A673 (cell line): ENCODE data around the gene PPP2R3B. TPM values are rescaled to one million over a fixed set of nuclear protein-coding genes. Genes with fewer than 3 reads are reported as not detected.

Source experiments
- BruUV-seq: library from RNA; stranded (reverse); fragments of 400-500 nt; replicated peaks from 2 replicates; lab custom pipeline; 2021; lab: Mats Ljungman, UMichigan
- CTCF ChIA-PET: fragments of 300-600 bp; sonication (Branson Sonifier 250); formaldehyde crosslinking; loops from one replicate; lab custom pipeline; 2022; ENCODE audit warnings: antibody characterized with exemption; lab: Charles Lee
- POLR2A ChIA-PET: fragments of 300-600 bp; sonication (Branson Sonifier 250); formaldehyde crosslinking; loops from one replicate; lab custom pipeline; 2022; ENCODE audit warnings: antibody characterized with exemption; ENCODE audit not compliant: low non-redundant PET; lab: Charles Lee
- DNase-seq: peaks from one replicate; pipeline ENCODE4 v3.0.0-alpha.2; 2015; ENCODE audit warnings: low spot score
- H3K27ac ChIP-seq: fragments of 200-600 bp; sonication (generic); 2 replicates; pipeline ENCODE4 v1.5.1; 2016; ENCODE audit warnings: mixed run types, low read depth, mild to moderate bottlenecking, mixed read lengths, antibody characterized with exemption, low read length; ENCODE audit not compliant: poor library complexity, severe bottlenecking
- H3K27me3 ChIP-seq: fragments of 200-600 bp; sonication (generic); replicated peaks from 2 replicates; pipeline ENCODE4 v1.6.1; 2017; ENCODE audit warnings: mixed run types, low read depth, mild to moderate bottlenecking, mixed read lengths, antibody characterized with exemption, low read length; ENCODE audit not compliant: insufficient read depth, poor library complexity
- H3K36me3 ChIP-seq: fragments of 200-600 bp; sonication (generic); 2 replicates; pipeline ENCODE4 v1.6.1; 2016; ENCODE audit warnings: mixed run types, mild to moderate bottlenecking, mixed read lengths, antibody characterized with exemption, low read length; ENCODE audit not compliant: insufficient read depth, poor library complexity, severe bottlenecking
- H3K4me1 ChIP-seq: fragments of 200-600 bp; sonication (generic); 2 replicates; pipeline ENCODE4 v1.6.1; 2017; ENCODE audit warnings: mixed run types, mild to moderate bottlenecking, mixed read lengths, antibody characterized with exemption, low read length; ENCODE audit not compliant: insufficient read depth, poor library complexity, severe bottlenecking
- H3K4me3 ChIP-seq: fragments of 200-600 bp; sonication (generic); 2 replicates; pipeline ENCODE4 v1.5.1; 2016; ENCODE audit warnings: low read depth, mixed run types, mild to moderate bottlenecking, mixed read lengths, low read length; ENCODE audit not compliant: poor library complexity, severe bottlenecking
- H3K9me3 ChIP-seq: fragments of 200-600 bp; sonication (generic); 2 replicates; pipeline ENCODE4 v1.6.1; 2016; ENCODE audit warnings: mixed run types, low read depth, mild to moderate bottlenecking, mixed read lengths, antibody characterized with exemption, low read length; ENCODE audit not compliant: poor library complexity, severe bottlenecking
- EZH2 ChIP-seq: fragments of 200-600 bp; sonication (generic); IDR thresholded peaks from 2 replicates; pipeline ENCODE4 v1.6.1; 2017; ENCODE audit warnings: borderline replicate concordance, low read depth, mild to moderate bottlenecking, mixed read lengths, antibody characterized with exemption, low read length; ENCODE audit not compliant: poor library complexity, severe bottlenecking
- intact Hi-C: fragments of 100-400 bp; cut with micrococcal nuclease; formaldehyde crosslinking; loops from one replicate; pipeline ENCODE4 v1.10.0; 2022; ENCODE audit not compliant: unreplicated experiment
- total RNA-seq: library from RNA; stranded (reverse); gene quantifications from 2 replicates; pipeline ENCODE4 v1.2.3, GENCODE V29; 2021
- TF ChIP-seq, protein P1 (sequence below): fragments of 300-800, 200-600 bp; sonication (generic); conservative IDR thresholded peaks from 2 replicates; pipeline ENCODE4 v1.5.1; 2017; ENCODE audit warnings: low read depth, mild to moderate bottlenecking, antibody characterized with exemption, low read length, moderate library complexity, mixed read lengths

PPP2R3B gene
- total RNA-seq, 1 experiment from 2014 or later = 43.6 TPM

DNA sequence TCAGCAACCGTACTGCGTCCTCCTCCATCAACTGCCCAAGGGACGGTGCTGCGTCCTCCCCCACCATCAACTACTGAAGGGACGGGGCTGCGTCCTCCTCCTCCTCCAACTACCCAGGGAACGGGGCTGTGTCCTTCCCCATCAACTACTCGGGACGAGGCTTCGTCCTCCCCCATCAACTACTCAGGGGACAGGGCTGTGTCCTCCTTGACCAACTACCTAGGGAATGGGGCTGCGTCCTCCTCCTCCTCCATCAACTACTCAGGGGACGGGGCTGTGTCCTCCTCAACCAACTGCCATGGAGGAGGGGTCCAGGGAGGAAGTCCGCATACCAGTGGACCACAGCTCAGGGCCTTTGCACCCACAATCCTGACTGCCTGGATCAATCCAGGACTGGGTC, 24.4 kb downstream of the PPP2R3B start:
- TF ChIP-seq EZH2 = no peak
- TF ChIP-seq, protein P1, sequence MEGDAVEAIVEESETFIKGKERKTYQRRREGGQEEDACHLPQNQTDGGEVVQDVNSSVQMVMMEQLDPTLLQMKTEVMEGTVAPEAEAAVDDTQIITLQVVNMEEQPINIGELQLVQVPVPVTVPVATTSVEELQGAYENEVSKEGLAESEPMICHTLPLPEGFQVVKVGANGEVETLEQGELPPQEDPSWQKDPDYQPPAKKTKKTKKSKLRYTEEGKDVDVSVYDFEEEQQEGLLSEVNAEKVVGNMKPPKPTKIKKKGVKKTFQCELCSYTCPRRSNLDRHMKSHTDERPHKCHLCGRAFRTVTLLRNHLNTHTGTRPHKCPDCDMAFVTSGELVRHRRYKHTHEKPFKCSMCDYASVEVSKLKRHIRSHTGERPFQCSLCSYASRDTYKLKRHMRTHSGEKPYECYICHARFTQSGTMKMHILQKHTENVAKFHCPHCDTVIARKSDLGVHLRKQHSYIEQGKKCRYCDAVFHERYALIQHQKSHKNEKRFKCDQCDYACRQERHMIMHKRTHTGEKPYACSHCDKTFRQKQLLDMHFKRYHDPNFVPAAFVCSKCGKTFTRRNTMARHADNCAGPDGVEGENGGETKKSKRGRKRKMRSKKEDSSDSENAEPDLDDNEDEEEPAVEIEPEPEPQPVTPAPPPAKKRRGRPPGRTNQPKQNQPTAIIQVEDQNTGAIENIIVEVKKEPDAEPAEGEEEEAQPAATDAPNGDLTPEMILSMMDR = no peak
- Histone ChIP-seq H3K4me3 (no peak overlapping the region), H3K4me1 (no peaks in the 10 kb centered on the region), H3K9me3 (no peaks in the 10 kb centered on the region), H3K27me3 (no peaks in the 10 kb centered on the region), H3K27ac (no peak overlapping the region), H3K36me3 (no peaks in the 10 kb centered on the region)
- CTCF ChIA-PET = no interaction called here
- no TSS peak for BruUV-seq
- intact Hi-C loops = no loop called here
- POLR2A ChIA-PET = no interaction called here
- no peak for DNase-seq

DNA sequence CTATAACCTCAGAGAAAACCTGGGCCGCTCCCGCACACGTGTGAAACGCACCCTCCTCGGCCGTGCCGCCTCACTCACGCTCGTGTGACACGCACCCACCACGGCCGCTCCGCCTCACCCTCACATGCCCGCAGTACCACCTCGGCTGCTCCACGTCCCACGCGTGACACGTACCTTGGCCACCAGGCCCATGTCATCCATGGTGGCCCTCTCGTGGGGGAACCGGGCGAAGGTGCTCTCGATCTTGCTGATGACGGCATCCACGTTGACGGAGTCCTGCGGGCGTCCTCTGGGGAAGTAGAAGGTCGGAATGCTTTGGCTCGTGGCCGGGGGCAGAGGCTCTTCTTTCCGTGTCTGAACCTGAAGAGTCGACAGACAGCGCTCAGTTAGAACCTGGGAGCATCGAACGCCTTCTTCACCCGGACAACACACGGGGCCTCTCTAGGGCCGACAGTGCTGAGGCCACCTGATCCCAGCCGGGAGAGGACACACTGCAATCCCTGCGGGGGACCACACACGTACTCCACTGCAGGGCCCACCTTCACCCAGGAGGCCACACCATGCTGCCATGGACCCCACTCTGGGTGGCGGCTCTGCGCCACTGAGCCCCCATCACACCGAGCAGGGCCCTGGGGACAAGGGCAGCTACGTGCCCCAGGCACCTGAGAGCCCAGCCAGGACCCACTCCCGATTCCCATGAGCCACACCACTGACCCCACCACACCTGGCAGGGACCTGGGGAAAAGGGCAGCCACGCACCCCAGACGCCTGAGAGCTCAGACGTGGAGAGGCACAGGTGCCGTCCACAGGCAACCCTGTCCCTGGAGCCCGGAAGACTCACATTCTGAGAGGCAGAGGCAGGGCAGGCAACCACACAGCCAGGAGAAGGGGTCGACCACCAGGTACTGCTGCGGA, 25.2 kb downstream of the PPP2R3B start:
- TF ChIP-seq, protein P1 = no peak
- no peak for TF ChIP-seq EZH2
- Histone ChIP-seq H3K4me1 (no peaks in the 10 kb centered on the region), H3K4me3 (no peak overlapping the region), H3K9me3 (no peaks in the 10 kb centered on the region), H3K27me3 (no peaks in the 10 kb centered on the region), H3K27ac (no peak overlapping the region), H3K36me3 (no peaks in the 10 kb centered on the region)
- intact Hi-C loops = no loop called here
- no peak for DNase-seq
- no TSS peak for BruUV-seq
- ChIA-PET CTCF (no interaction called here), POLR2A (no interaction called here)

DNA sequence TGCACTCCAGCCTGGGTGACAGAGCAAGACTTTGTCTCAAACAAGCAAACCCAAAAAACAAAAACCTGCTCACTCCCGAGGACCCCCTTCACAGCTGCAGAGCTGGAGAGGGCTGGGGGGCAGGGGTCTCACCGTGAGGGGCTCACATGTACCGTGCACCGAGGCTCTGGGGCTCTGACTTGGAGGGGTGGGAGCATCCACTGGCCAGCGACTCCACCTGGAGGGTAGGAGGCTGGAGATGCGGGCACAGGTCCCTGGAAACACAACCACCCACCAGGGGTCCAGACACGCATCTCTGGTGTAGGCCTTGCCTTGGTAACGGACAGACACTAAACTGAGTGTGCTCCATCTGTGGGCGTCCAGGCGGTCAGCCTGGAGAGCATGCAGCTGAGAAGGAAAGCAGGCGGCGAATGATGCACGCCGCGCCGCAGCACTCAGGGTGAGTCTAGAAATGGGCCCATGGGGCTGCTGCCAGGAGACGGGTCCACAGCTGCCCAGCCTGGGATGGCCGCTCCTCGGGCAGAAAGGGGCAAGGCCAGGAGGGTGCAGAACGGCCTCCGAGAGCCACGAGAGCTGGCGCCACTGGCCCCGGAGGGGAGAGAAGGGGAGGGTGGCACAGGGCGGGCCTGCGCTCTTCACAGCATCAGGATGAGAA, 26.1 kb downstream of the PPP2R3B start:
- ChIA-PET POLR2A (no interaction called here), CTCF (no interaction called here)
- Histone ChIP-seq H3K4me1 (no peaks in the 10 kb centered on the region), H3K9me3 (no peaks in the 10 kb centered on the region), H3K4me3 (no peak overlapping the region), H3K27ac (no peak overlapping the region), H3K36me3 (no peaks in the 10 kb centered on the region), H3K27me3 (no peaks in the 10 kb centered on the region)
- intact Hi-C loops = no loop called here
- no peak for DNase-seq
- BruUV-seq = no TSS peak
- TF ChIP-seq, protein P1 = no peak
- TF ChIP-seq EZH2 = no peak
